Fibroblast of skin of right quadriceps (primary cell): ENCODE measurements around the gene ZNF362.
A peak's percentile ranks its signal among the peaks of the same experiment; 100 is the strongest.

Experiments
- DNase-seq: peaks from one replicate; pipeline ENCODE4 v3.0.0-alpha.2; 2013

ZNF362 gene

GRCh38 chr1:33329600-33330305, 73.5 kb downstream of the ZNF362 start:
- no peak for DNase-seq

GRCh38 chr1:33330361-33330890, 74.1 kb downstream of the ZNF362 start:
- DNase-seq, result no peak

GRCh38 chr1:33330906-33331305, 74.6 kb downstream of the ZNF362 start:
- DNase-seq, result no peak

- DNase-seq, result no peak
Observed at GRCh38 chr1:33331444-33332356, 75.4 kb downstream of the ZNF362 start.

GRCh38 chr1:33332357-33332789, 76.1 kb downstream of the ZNF362 start:
- no peak for DNase-seq

GRCh38 chr1:33332881-33333280, 76.6 kb downstream of the ZNF362 start:
- DNase-seq, result no peak

GRCh38 chr1:33334081-33334552, 77.8 kb downstream of the ZNF362 start:
- DNase-seq, result no peak

- DNase-seq, result no peak
Observed at GRCh38 chr1:33335020-33335419, 78.7 kb downstream of the ZNF362 start.

- no peak for DNase-seq
Observed at GRCh38 chr1:33336580-33336979, 80.3 kb downstream of the ZNF362 start.

GRCh38 chr1:33337441-33337840, 81.1 kb downstream of the ZNF362 start:
- DNase-seq, result no peak

GRCh38 chr1:33338048-33338439, 81.8 kb downstream of the ZNF362 start:
- DNase-seq, result peak; percentile 36

- DNase-seq, result peak; percentile 68
Observed at GRCh38 chr1:33338440-33339211, 82.3 kb downstream of the ZNF362 start.

- no peak for DNase-seq
Observed at GRCh38 chr1:33339413-33339812, 83.1 kb downstream of the ZNF362 start.

GRCh38 chr1:33341190-33341589, 84.9 kb downstream of the ZNF362 start:
- DNase-seq, result peak; percentile 34

- peak; percentile 97 for DNase-seq
Observed at GRCh38 chr1:33342041-33342723, 85.9 kb downstream of the ZNF362 start.

- DNase-seq, result no peak
Observed at GRCh38 chr1:33343539-33343938, 87.2 kb downstream of the ZNF362 start.

GRCh38 chr1:33344896-33345560, 88.7 kb downstream of the ZNF362 start:
- DNase-seq, result peak; percentile 40

GRCh38 chr1:33346533-33346926, 90.2 kb downstream of the ZNF362 start:
- no peak for DNase-seq

- DNase-seq, result peak; percentile 95
Observed at GRCh38 chr1:33346927-33347649, 90.8 kb downstream of the ZNF362 start.

GRCh38 chr1:33347650-33347992, 91.3 kb downstream of the ZNF362 start:
- no peak for DNase-seq

- DNase-seq, result peak; percentile 64
Observed at GRCh38 chr1:33348194-33348593, 91.9 kb downstream of the ZNF362 start.
